Keratinocyte (primary cell): ENCODE results near the gene FBP1. TPM values are rescaled to one million over a fixed set of nuclear protein-coding genes. Genes with fewer than 3 reads are reported as not detected.
A peak's percentile ranks its signal among the peaks of the same experiment; 100 is the strongest.

Experiments used
- DNase-seq: peaks from one replicate; pipeline ENCODE4 v3.0.0-alpha.2; 2011; ENCODE audit warnings: low read depth, missing footprints, low spot score
- FAIRE-seq: peaks from 2 replicates; lab custom pipeline; 2011; peaks lifted over from hg19 to GRCh38; lab: Jason Lieb, UNC
- H2AFZ ChIP-seq: 2 replicates; pipeline ENCODE4 v1.6.0; 2012; ENCODE audit warnings: low read length, control low read depth, inconsistent platforms; ENCODE audit not compliant: control insufficient read depth
- H3K27ac ChIP-seq: 2 replicates; pipeline ENCODE4 v1.5.1; 2011; ENCODE audit warnings: low read length; ENCODE audit not compliant: control insufficient read depth, insufficient read depth
- H3K27me3 ChIP-seq: 3 replicates; pipeline ENCODE4 v1.6.0; 2011; ENCODE audit warnings: low read length; ENCODE audit not compliant: control insufficient read depth, insufficient read depth; ENCODE audit errors: extremely low read depth
- H3K36me3 ChIP-seq, 2 experiments: 2 replicates in 1 of 2; 3 replicates in 1 of 2; pipeline ENCODE4 v1.5.1; 2011; ENCODE audit warnings: low read length in 2 of 2, mild to moderate bottlenecking in 1 of 2; ENCODE audit not compliant: control insufficient read depth in 2 of 2, insufficient read depth in 2 of 2; ENCODE audit errors: extremely low read depth in 1 of 2
- H3K4me1 ChIP-seq: 3 replicates; pipeline ENCODE4 v1.5.1; 2011; ENCODE audit warnings: low read length; ENCODE audit not compliant: control insufficient read depth, insufficient read depth; ENCODE audit errors: extremely low read depth
- H3K4me2 ChIP-seq: 3 replicates; pipeline ENCODE4 v1.6.0; 2011; ENCODE audit warnings: low read depth, low read length; ENCODE audit not compliant: control insufficient read depth, insufficient read depth; ENCODE audit errors: extremely low read depth
- H3K4me3 ChIP-seq, 3 experiments: fragments of 200-600 bp in 1 of 3; sonication (generic) in 1 of 3; 2 replicates in 2 of 3; 3 replicates in 1 of 3; pipeline ENCODE4 v1.5.1; 2011 to 2016; ENCODE audit warnings: low read length in 3 of 3, mild to moderate bottlenecking in 3 of 3, control low read depth in 2 of 3, inconsistent platforms in 1 of 3, low read depth in 1 of 3, mixed read lengths in 1 of 3, mixed run types in 1 of 3, moderate library complexity in 1 of 3; ENCODE audit not compliant: control insufficient read depth in 2 of 3, insufficient read depth in 2 of 3; ENCODE audit errors: extremely low read depth in 1 of 3
- H3K79me2 ChIP-seq: 2 replicates; pipeline ENCODE4 v1.6.0; 2012; ENCODE audit warnings: low read length; ENCODE audit not compliant: control insufficient read depth, insufficient read depth
- H3K9ac ChIP-seq: 3 replicates; pipeline ENCODE4 v1.6.0; 2011; ENCODE audit warnings: low read length; ENCODE audit not compliant: control insufficient read depth, insufficient read depth; ENCODE audit errors: extremely low read depth
- H3K9me1 ChIP-seq: 3 replicates; pipeline ENCODE4 v1.6.0; 2011; ENCODE audit warnings: low read length; ENCODE audit not compliant: control insufficient read depth, insufficient read depth; ENCODE audit errors: extremely low read depth
- H3K9me3 ChIP-seq: 2 replicates; pipeline ENCODE4 v1.5.1; 2012; ENCODE audit warnings: low read depth, low read length; ENCODE audit not compliant: control insufficient read depth
- H4K20me1 ChIP-seq: 3 replicates; pipeline ENCODE4 v1.6.0; 2011; ENCODE audit warnings: low read length; ENCODE audit not compliant: control insufficient read depth, insufficient read depth; ENCODE audit errors: extremely low read depth
- CTCF ChIP-seq, 3 experiments: IDR thresholded peaks in 1 of 3; conservative IDR thresholded peaks in 1 of 3; optimal IDR thresholded peaks in 1 of 3; 2 replicates in 2 of 3; 3 replicates in 1 of 3; pipeline versions ENCODE3 to v1.5.1; 2011; ENCODE audit warnings: low read length in 3 of 3, mild to moderate bottlenecking in 3 of 3, moderate library complexity in 2 of 3, control low read depth in 1 of 3, inconsistent platforms in 1 of 3; ENCODE audit not compliant: insufficient read depth in 2 of 3; ENCODE audit errors: extremely low read depth in 1 of 3
- EZH2 ChIP-seq: IDR thresholded peaks from one replicate; pipeline ENCODE4 v1.6.1; 2012; ENCODE audit warnings: inconsistent platforms, mild to moderate bottlenecking, low read length, moderate library complexity
- dilution Hi-C: fragments of 300-500 bp; cut with MboI; formaldehyde crosslinking; loops from one replicate; pipeline ENCODE4 v1.7.0; 2020; ENCODE audit warnings: low sequenced_read_pairs; ENCODE audit not compliant: extremely low pct_ligation_motif_present
- polyA plus RNA-seq, 5 experiments: library from polyadenylated mRNA; depleted of rRNA in 3 of 5; stranded (reverse) in 3 of 5; stranded (forward) in 1 of 5; unstranded in 1 of 5; fragments of >200 nt; gene quantifications; 1 replicate in 1 of 5; 2 replicates in 3 of 5; 3 replicates in 1 of 5; pipeline versions ENCODE4 v1.2.1 to v1.2.3, GENCODE V29; 2011 to 2012; ENCODE audit warnings: missing spikeins in 2 of 5, low read depth in 1 of 5, low replicate concordance in 1 of 5

FBP1 gene
- polyA plus RNA-seq, 1 donor (not counting 4 experiments of a cell fraction or from before 2014, with no cell fraction given): 0.16 TPM

GRCh38 chr9:94584555-94584954, 54.8 kb downstream of the FBP1 start:
- Histone ChIP-seq H3K4me3 (no peak overlapping the region), H3K36me3 (no peaks in the 10 kb centered on the region), H3K4me1 (peaks cover 11% of the 10 kb centered on the region), H3K27ac (no peak overlapping the region), H4K20me1 (no peaks in the 10 kb centered on the region), H3K27me3 (no peaks in the 10 kb centered on the region), H2AFZ (no peak overlapping the region), H3K9ac (no peak overlapping the region), H3K4me2 (no peak overlapping the region), H3K79me2 (no peaks in the 10 kb centered on the region), H3K9me1 (no peaks in the 10 kb centered on the region), H3K9me3 (no peaks in the 10 kb centered on the region)
- DNase-seq (no peak), FAIRE-seq (no peak)
- no peak for TF ChIP-seq CTCF (optimal IDR thresholded peaks at IDR 0.05 in 1 of 3, IDR thresholded peaks at IDR 0.05 in 1 of 3, conservative IDR thresholded peaks at IDR 0.05 in 1 of 3; ENCODE audit: extremely low read depth in 1 of 3, insufficient read depth in 2 of 3, low read length in 3 of 3)
- no peak for TF ChIP-seq EZH2
- dilution Hi-C loops: no loop called here

- Histone ChIP-seq H3K9ac (no peak overlapping the region), H3K4me3 (no peak overlapping the region), H3K9me3 (no peaks in the 10 kb centered on the region), H3K79me2 (no peaks in the 10 kb centered on the region), H3K4me2 (peak overlapping the region; percentile 67), H3K27me3 (no peaks in the 10 kb centered on the region), H3K27ac (no peak overlapping the region), H4K20me1 (no peaks in the 10 kb centered on the region), H3K36me3 (no peaks in the 10 kb centered on the region), H2AFZ (peak overlapping the region; percentile 81), H3K4me1 (peaks cover 11% of the 10 kb centered on the region), H3K9me1 (no peaks in the 10 kb centered on the region)
- DNase-seq: no peak
- dilution Hi-C loops: no loop called here
- TF ChIP-seq CTCF (optimal IDR thresholded peaks at IDR 0.05 in 1 of 3, IDR thresholded peaks at IDR 0.05 in 1 of 3, conservative IDR thresholded peaks at IDR 0.05 in 1 of 3; ENCODE audit: extremely low read depth in 1 of 3, insufficient read depth in 2 of 3, low read length in 3 of 3): no peak
- peak; percentile 52 for FAIRE-seq
Measured at GRCh38 chr9:94581728-94582127, 57.6 kb downstream of the FBP1 start.
